NCI-H510A treated with DMSO at 0.1 percent for 48 hours (cell line): ENCODE data around the gene IGSF8.

ENCODE experiments used
- DNase-seq: peaks from one replicate; lab custom pipeline; 2025; lab: John Stamatoyannopoulos, UW

Gene IGSF8

GRCh38 chr1:160097911-160098851, at the start of gene IGSF8:
Gene IGSF8, minus strand, starts transcription at chr1:160098619. Its CDS starts 147 bp downstream, at chr1:160098472.
- DNase-seq, result peak; percentile 91

- DNase-seq, result no peak
These were observed 49.7 kb upstream of the IGSF8 start for GRCh38 chr1:160148121-160148520.

GRCh38 chr1:160146107-160146506, 47.7 kb upstream of the IGSF8 start:
- DNase-seq, result no peak

GRCh38 chr1:160144921-160145320, 46.5 kb upstream of the IGSF8 start:
- DNase-seq, result no peak

- DNase-seq, result no peak
These were observed 45.3 kb upstream of the IGSF8 start for GRCh38 chr1:160143695-160144094.

GRCh38 chr1:160139840-160140239, 41.4 kb upstream of the IGSF8 start:
- no peak for DNase-seq

GRCh38 chr1:160137216-160137862, 38.9 kb upstream of the IGSF8 start:
- DNase-seq, result no peak

- DNase-seq, result no peak
These were observed 38.4 kb upstream of the IGSF8 start for GRCh38 chr1:160136926-160137200.

GRCh38 chr1:160136121-160136925, 37.9 kb upstream of the IGSF8 start:
- DNase-seq, result no peak

GRCh38 chr1:160134791-160135572, 36.6 kb upstream of the IGSF8 start:
- DNase-seq, result no peak

GRCh38 chr1:160133990-160134770, 35.8 kb upstream of the IGSF8 start:
- no peak for DNase-seq

- no peak for DNase-seq
These were observed 33.6 kb upstream of the IGSF8 start for GRCh38 chr1:160131803-160132565.

- no peak for DNase-seq
These were observed 32.5 kb upstream of the IGSF8 start for GRCh38 chr1:160130939-160131338.

GRCh38 chr1:160130486-160130885, 32.1 kb upstream of the IGSF8 start:
- DNase-seq, result no peak

GRCh38 chr1:160129966-160130365, 31.5 kb upstream of the IGSF8 start:
- DNase-seq, result no peak

- no peak for DNase-seq
These were observed 31.1 kb upstream of the IGSF8 start for GRCh38 chr1:160129558-160129957.

GRCh38 chr1:160129046-160129445, 30.6 kb upstream of the IGSF8 start:
- DNase-seq, result no peak

- DNase-seq, result no peak
These were observed 30.2 kb upstream of the IGSF8 start for GRCh38 chr1:160128636-160129035.

GRCh38 chr1:160127865-160128523, 29.6 kb upstream of the IGSF8 start:
- no peak for DNase-seq

GRCh38 chr1:160127381-160127780, 29.0 kb upstream of the IGSF8 start:
- no peak for DNase-seq
